ENCODE data around the gene NEK4. TPM values are rescaled to one million over a fixed set of nuclear protein-coding genes. Genes with fewer than 3 reads are reported as not detected.

The NEK4 gene
- total RNA-seq (10 to 100 TPM; 14.1 to 23.9 (median 22.2) TPM), total RNA-seq (16.1 to 65.2 (median 33.0) reads per million in 29 experiments)
- 21.9 TPM for total RNA-seq (2013)

DNA sequence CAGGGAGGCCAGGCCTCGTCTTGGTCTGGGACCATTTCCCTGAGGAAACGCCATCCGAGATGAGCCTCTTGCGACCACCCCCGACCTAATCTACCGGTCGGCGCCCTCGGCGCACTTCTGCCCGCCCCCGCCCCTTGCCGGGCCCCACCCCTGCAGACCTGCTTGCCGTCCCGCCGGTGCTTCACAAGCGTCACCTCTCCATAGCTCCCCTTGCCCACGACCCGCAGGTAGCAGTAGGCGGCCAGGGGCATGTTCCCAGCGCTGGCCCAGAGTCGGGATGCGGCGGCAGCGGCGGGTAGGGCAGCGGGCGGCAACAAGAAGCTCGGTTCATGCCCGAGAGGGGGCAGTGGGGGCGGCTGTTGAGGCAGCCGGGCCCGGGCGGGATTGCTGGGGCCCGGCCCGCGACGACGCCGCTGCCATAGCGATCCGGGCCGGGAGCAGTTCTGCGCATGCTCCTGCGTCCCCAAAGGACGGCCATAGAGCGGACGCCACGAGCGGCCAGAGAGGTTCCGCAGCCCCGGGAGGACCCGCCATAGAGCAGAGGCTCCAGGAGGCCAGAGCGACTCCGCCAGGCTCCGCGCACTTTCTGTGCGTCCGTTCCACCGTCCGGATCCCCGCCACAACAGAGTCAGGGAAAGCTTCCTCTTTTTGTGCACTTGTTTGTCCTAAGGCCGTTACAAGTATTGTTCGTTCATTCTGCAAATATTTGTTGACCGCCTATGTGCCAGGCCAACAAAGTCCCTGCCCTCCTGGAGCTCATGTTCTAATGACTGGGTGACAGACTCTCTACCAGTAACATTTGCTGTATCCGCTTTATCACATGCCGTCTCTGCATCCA, at the start of gene NEK4:
NEK4 (minus strand) TSS at position 445 of the 838 bp plus-strand sequence; CDS start at position 251, 194 bp downstream.
- H3K27me3 ChIP-seq (replicated peaks in 1 of 2; ENCODE audit: control insufficient read depth in 2 of 2, extremely low read depth in 1 of 2, insufficient read depth in 2 of 2, low read length in 1 of 2), result no peaks in the 10 kb centered on the region
- Mint-ChIP-seq H3K4me1 (peaks cover 22 to 26% (median 23%) of the 10 kb centered on the region in 3 donors), H3K27me3 (no peaks in the 10 kb centered on the region), H3K36me3 (peaks cover 12% of the 10 kb centered on the region), H3K4me3 (peak within 1 kb of the TSS; percentile 84 to 95 (median 91)), H3K9me3 (no peaks in the 10 kb centered on the region), H3K27ac (peak within 1 kb of the TSS; percentile 86 to 96)
- H3K4me1 ChIP-seq (ENCODE audit: control insufficient read depth in 1 of 2, extremely low read depth in 1 of 2, insufficient read depth in 2 of 2, low read length in 2 of 2), result peaks cover 3 to 17% of the 10 kb centered on the region in 2 experiments
- peak within 1 kb of the TSS; percentile 66 for H3K27ac ChIP-seq (ENCODE audit: low read length)
- DNase-seq (peak; percentile 26 to 88 (median 59)), ATAC-seq (replicated peaks in 1 of 4) (peak; percentile 90 to 97 (median 94))
- POLR2A ChIA-PET, result interaction anchor here in 1 of 2 donors (0.5 kb wide), 1 partner anchor 1822 kb away, joined by 7 read pairs; no protein-coding TSS in a partner anchor
- H3K4me3 ChIP-seq (ENCODE audit: control insufficient read depth in 1 of 2, extremely low read depth in 1 of 2, low read length in 1 of 2), result peak within 1 kb of the TSS; percentile 64 to 67
- under 1% methylated on average over 66 of the region's 67 CpGs for WGBS (ENCODE audit: insufficient coverage)
- no peaks in the 10 kb centered on the region for H3K9me3 ChIP-seq
- peaks cover 0 to under 1% of the 10 kb centered on the region in 2 donors for H3K36me3 ChIP-seq (ENCODE audit: control insufficient read depth in 2 of 2, extremely low read depth in 1 of 2, insufficient read depth in 1 of 2, low read length in 1 of 2)
- CTCF ChIA-PET, result interaction anchor here in 1 of 2 donors (0.7 to 1.4 kb wide), 2 partner anchors 28 to 122 kb away, joined by 3 read pairs; no protein-coding TSS in a partner anchor

DNA sequence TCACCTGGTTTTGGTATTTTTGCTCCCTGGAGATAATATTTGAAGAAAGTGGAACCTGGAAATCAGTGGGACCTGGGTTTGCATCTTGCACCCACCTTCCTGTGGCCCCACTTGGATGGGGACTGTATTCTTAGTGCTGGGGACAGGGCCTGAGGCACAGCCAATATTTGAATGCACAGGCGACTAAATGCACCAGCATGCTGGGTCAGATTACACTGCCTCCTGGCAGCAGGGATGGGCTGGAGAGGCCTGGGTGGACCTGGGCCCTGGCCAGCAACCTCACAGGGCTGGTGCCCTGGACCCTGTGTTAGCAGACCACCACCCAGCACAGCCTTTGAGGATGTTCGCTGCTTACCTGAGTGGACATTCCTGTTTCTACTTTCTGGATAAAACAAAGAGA, 49.2 kb upstream of the NEK4 start:
- H3K4me1 ChIP-seq (ENCODE audit: control insufficient read depth in 1 of 2, extremely low read depth in 1 of 2, insufficient read depth in 2 of 2, low read length in 2 of 2), result no peaks in the 10 kb centered on the region

DNA sequence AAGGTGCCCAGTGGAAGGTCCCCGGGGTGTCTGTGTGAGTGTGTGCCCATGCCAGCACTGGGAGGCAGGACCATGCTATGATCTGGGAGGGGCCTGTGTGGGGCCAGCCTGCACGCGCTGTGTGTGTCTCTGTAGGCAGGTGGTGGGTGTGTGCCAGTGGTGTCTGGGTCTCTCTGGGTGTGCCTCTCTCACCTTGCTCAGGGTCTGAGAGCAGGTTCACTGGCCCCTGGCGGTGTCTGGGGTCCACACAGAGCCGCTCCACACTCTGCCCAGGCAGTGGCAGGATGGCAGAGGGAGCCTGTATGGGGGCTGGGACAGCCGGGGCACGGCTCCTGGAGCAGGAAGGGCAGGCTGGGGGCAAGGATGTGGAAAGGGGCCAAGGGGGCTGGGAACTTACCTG, 47.1 kb upstream of the NEK4 start:
- H3K4me1 ChIP-seq (ENCODE audit: control insufficient read depth in 1 of 2, extremely low read depth in 1 of 2, insufficient read depth in 2 of 2, low read length in 2 of 2), result no peaks in the 10 kb centered on the region
- H3K9me3 ChIP-seq, result no peaks in the 10 kb centered on the region
- CTCF ChIA-PET, result no interaction called here
- Mint-ChIP-seq H3K4me1 (no peaks in the 10 kb centered on the region), H3K27ac (no peak overlapping the region), H3K27me3 (no peaks in the 10 kb centered on the region), H3K4me3 (no peak overlapping the region), H3K36me3 (no peaks in the 10 kb centered on the region), H3K9me3 (no peaks in the 10 kb centered on the region)
- 89% methylated on average over 6 of the region's 7 CpGs for WGBS (ENCODE audit: insufficient coverage)
- no peaks in the 10 kb centered on the region for H3K27me3 ChIP-seq (replicated peaks in 1 of 2; ENCODE audit: control insufficient read depth in 2 of 2, extremely low read depth in 1 of 2, insufficient read depth in 2 of 2, low read length in 1 of 2)
- DNase-seq (no peak), ATAC-seq (replicated peaks in 1 of 4) (no peak)
- no peak overlapping the region for H3K4me3 ChIP-seq (ENCODE audit: control insufficient read depth in 1 of 2, extremely low read depth in 1 of 2, low read length in 1 of 2)
- H3K27ac ChIP-seq (ENCODE audit: low read length), result no peak overlapping the region
- H3K36me3 ChIP-seq (ENCODE audit: control insufficient read depth in 2 of 2, extremely low read depth in 1 of 2, insufficient read depth in 1 of 2, low read length in 1 of 2), result no peaks in the 10 kb centered on the region
- POLR2A ChIA-PET, result no interaction called here

More for the DNA sequence above, 49.2 kb upstream of the NEK4 start:
- H3K27ac Mint-ChIP-seq, result no peak overlapping the region
- ATAC-seq (replicated peaks in 1 of 4) (no peak), DNase-seq (no peak)
- H3K9me3 ChIP-seq, result no peaks in the 10 kb centered on the region
- H3K9me3 Mint-ChIP-seq, result no peaks in the 10 kb centered on the region
- no peaks in the 10 kb centered on the region for H3K4me1 Mint-ChIP-seq
- CTCF ChIA-PET, result no interaction called here
- WGBS (ENCODE audit: insufficient coverage), result 100% methylated on average over 1 of the region's 2 CpGs
- H3K36me3 ChIP-seq (ENCODE audit: control insufficient read depth in 2 of 2, extremely low read depth in 1 of 2, insufficient read depth in 1 of 2, low read length in 1 of 2), result peaks cover 0 to 7% of the 10 kb centered on the region in 2 donors
- no peaks in the 10 kb centered on the region for H3K27me3 ChIP-seq (replicated peaks in 1 of 2; ENCODE audit: control insufficient read depth in 2 of 2, extremely low read depth in 1 of 2, insufficient read depth in 2 of 2, low read length in 1 of 2)
- H3K36me3 Mint-ChIP-seq, result peaks cover 4% of the 10 kb centered on the region
- H3K27me3 Mint-ChIP-seq, result no peaks in the 10 kb centered on the region
- H3K4me3 Mint-ChIP-seq, result no peak overlapping the region
- H3K4me3 ChIP-seq (ENCODE audit: control insufficient read depth in 1 of 2, extremely low read depth in 1 of 2, low read length in 1 of 2), result no peak overlapping the region
- H3K27ac ChIP-seq (ENCODE audit: low read length), result no peak overlapping the region
- POLR2A ChIA-PET, result no interaction called here

DNA sequence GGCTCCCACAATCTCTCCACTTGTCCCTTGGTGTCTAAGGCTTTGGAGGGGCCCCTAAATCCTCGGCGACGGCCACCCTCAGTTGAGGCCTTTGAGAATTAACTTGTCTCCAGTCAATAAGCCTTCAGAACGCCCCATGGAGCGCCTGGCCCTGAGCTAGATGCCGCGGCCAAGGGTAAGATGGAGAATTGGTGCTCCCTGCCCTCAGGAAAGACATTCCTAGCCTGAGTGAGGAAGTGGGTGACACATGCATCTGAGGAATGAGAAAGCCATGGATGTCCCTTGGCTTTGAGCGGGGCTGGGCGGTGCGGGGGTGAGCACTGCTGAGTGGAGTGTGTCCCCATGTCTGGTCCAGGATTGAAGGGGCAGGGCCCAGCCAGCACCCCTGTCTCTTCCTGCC, 46.5 kb upstream of the NEK4 start:
- Histone ChIP-seq H3K4me3 (ENCODE audit: control insufficient read depth in 1 of 2, extremely low read depth in 1 of 2, low read length in 1 of 2) (no peak overlapping the region), H3K27me3 (replicated peaks in 1 of 2; ENCODE audit: control insufficient read depth in 2 of 2, extremely low read depth in 1 of 2, insufficient read depth in 2 of 2, low read length in 1 of 2) (no peaks in the 10 kb centered on the region), H3K27ac (ENCODE audit: low read length) (no peak overlapping the region), H3K36me3 (ENCODE audit: control insufficient read depth in 2 of 2, extremely low read depth in 1 of 2, insufficient read depth in 1 of 2, low read length in 1 of 2) (no peaks in the 10 kb centered on the region), H3K4me1 (ENCODE audit: control insufficient read depth in 1 of 2, extremely low read depth in 1 of 2, insufficient read depth in 2 of 2, low read length in 2 of 2) (no peaks in the 10 kb centered on the region), H3K9me3 (no peaks in the 10 kb centered on the region)
- no peak overlapping the region for H3K4me3 Mint-ChIP-seq
- H3K27ac Mint-ChIP-seq, result no peak overlapping the region
- no peaks in the 10 kb centered on the region for H3K36me3 Mint-ChIP-seq
- no peak for DNase-seq
- H3K9me3 Mint-ChIP-seq, result no peaks in the 10 kb centered on the region
- ATAC-seq (replicated peaks in 1 of 4), result no peak
- 98% methylated on average over 7 of the region's 10 CpGs for WGBS (ENCODE audit: insufficient coverage)
- H3K4me1 Mint-ChIP-seq, result no peaks in the 10 kb centered on the region
- ChIA-PET POLR2A (no interaction called here), CTCF (no interaction called here)
- no peaks in the 10 kb centered on the region for H3K27me3 Mint-ChIP-seq

DNA sequence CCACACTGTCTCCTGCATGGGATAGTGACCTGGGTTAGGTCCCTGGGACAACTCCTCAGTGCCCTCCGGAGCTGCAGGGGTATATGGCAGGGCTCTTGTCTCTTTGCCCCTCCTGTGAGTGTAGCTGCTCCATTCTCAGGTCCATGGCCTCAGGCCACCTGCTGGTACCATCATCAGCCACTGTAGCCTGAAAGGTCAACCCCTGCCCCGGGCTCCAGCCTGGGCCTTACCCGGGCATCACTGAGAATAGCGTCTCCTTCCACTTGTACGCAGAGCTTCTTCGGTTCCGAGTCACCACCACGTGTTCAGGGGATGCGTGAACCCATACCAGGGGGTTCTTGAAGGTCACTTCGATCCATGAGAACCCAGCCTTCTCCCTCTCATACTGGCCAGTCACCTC, 45.9 kb upstream of the NEK4 start:
- no peaks in the 10 kb centered on the region for H3K36me3 ChIP-seq (ENCODE audit: control insufficient read depth in 2 of 2, extremely low read depth in 1 of 2, insufficient read depth in 1 of 2, low read length in 1 of 2)
- H3K36me3 Mint-ChIP-seq, result no peaks in the 10 kb centered on the region
- no peak for ATAC-seq (replicated peaks in 1 of 4)
- H3K27me3 Mint-ChIP-seq, result no peaks in the 10 kb centered on the region
- WGBS (ENCODE audit: insufficient coverage), result 87% methylated on average over 10 of the region's 10 CpGs
- no peaks in the 10 kb centered on the region for H3K9me3 Mint-ChIP-seq
- H3K27ac Mint-ChIP-seq, result no peak overlapping the region
- CTCF ChIA-PET, result no interaction called here
- DNase-seq, result no peak
- no peak overlapping the region for H3K4me3 ChIP-seq (ENCODE audit: control insufficient read depth in 1 of 2, extremely low read depth in 1 of 2, low read length in 1 of 2)
- H3K4me1 Mint-ChIP-seq, result no peaks in the 10 kb centered on the region
- H3K9me3 ChIP-seq, result no peaks in the 10 kb centered on the region
- POLR2A ChIA-PET, result no interaction called here
- H3K27ac ChIP-seq (ENCODE audit: low read length), result no peak overlapping the region
- H3K4me3 Mint-ChIP-seq, result no peak overlapping the region
- no peaks in the 10 kb centered on the region for H3K27me3 ChIP-seq (replicated peaks in 1 of 2; ENCODE audit: control insufficient read depth in 2 of 2, extremely low read depth in 1 of 2, insufficient read depth in 2 of 2, low read length in 1 of 2)
- H3K4me1 ChIP-seq (ENCODE audit: control insufficient read depth in 1 of 2, extremely low read depth in 1 of 2, insufficient read depth in 2 of 2, low read length in 2 of 2), result no peaks in the 10 kb centered on the region

DNA sequence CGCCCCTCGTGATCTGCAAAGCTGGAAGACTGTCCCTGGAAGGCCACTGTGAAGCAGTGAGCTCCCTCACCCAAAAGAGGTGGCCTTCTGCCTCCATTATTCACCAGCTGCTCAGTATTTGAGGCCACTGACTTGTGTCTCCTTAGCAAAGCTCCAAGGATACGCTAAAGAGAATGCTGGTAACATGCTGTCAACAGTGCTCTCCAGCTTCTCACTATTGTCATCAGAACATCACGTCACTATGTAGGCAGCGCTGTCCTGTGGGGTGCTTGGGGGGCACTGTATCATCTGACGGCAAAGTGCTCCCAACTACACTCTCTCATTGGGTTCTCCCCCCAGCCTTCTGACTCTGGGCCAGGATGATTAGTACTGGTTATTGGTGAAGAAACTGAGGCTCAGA, 45.5 kb upstream of the NEK4 start:
- H3K36me3 ChIP-seq (ENCODE audit: control insufficient read depth in 2 of 2, extremely low read depth in 1 of 2, insufficient read depth in 1 of 2, low read length in 1 of 2), result no peaks in the 10 kb centered on the region
- Mint-ChIP-seq H3K27me3 (no peaks in the 10 kb centered on the region), H3K4me1 (no peaks in the 10 kb centered on the region), H3K36me3 (no peaks in the 10 kb centered on the region), H3K4me3 (no peak overlapping the region), H3K9me3 (no peaks in the 10 kb centered on the region), H3K27ac (no peak overlapping the region)
- ATAC-seq (replicated peaks in 1 of 4) (no peak), DNase-seq (no peak)
- POLR2A ChIA-PET, result no interaction called here
- H3K27ac ChIP-seq (ENCODE audit: low read length), result no peak overlapping the region
- H3K4me3 ChIP-seq (ENCODE audit: control insufficient read depth in 1 of 2, extremely low read depth in 1 of 2, low read length in 1 of 2), result no peak overlapping the region
- H3K9me3 ChIP-seq, result no peaks in the 10 kb centered on the region
- CTCF ChIA-PET, result no interaction called here
- no peaks in the 10 kb centered on the region for H3K4me1 ChIP-seq (ENCODE audit: control insufficient read depth in 1 of 2, extremely low read depth in 1 of 2, insufficient read depth in 2 of 2, low read length in 2 of 2)
- H3K27me3 ChIP-seq (replicated peaks in 1 of 2; ENCODE audit: control insufficient read depth in 2 of 2, extremely low read depth in 1 of 2, insufficient read depth in 2 of 2, low read length in 1 of 2), result no peaks in the 10 kb centered on the region
- 54% methylated on average over 2 of the region's 6 CpGs for WGBS (ENCODE audit: insufficient coverage)

Measured in T-cell (primary cell).